M059J (cell line): Measurements from ENCODE around the gene RAB4A. TPM values are rescaled to one million over a fixed set of nuclear protein-coding genes. Genes with fewer than 3 reads are reported as not detected.

Experiments
- DNase-seq: peaks from one replicate; pipeline ENCODE4 v3.0.0-alpha.2; 2012; ENCODE audit warnings: low read depth
- total RNA-seq: library from RNA; depleted of rRNA; stranded (reverse); fragments of >200 nt; shearing (Covaris generic); gene quantifications from 2 replicates; pipeline ENCODE4 v1.2.3, GENCODE V29; 2014; rRNA removed

RAB4A gene
- total RNA-seq, 1 experiment from 2014 or later = 18.5 TPM

- DNase-seq = peak; percentile 25
Observed at GRCh38 chr1:229334716-229335115, 63.8 kb downstream of the RAB4A start.

- DNase-seq = no peak
Observed at GRCh38 chr1:229336345-229336744, 65.4 kb downstream of the RAB4A start.

- DNase-seq = no peak
Observed at GRCh38 chr1:229339086-229339485, 68.2 kb downstream of the RAB4A start.

- peak; percentile 11 for DNase-seq
Observed at GRCh38 chr1:229339520-229339919, 68.6 kb downstream of the RAB4A start.

- DNase-seq = no peak
Observed at GRCh38 chr1:229340496-229340895, 69.6 kb downstream of the RAB4A start.

GRCh38 chr1:229341774-229342655 lies 71.1 kb downstream of the RAB4A start:
- DNase-seq = peak; percentile 68

GRCh38 chr1:229342656-229343569 lies 72.0 kb downstream of the RAB4A start, which contains the start of gene CCSAP:
CCSAP (minus strand) TSS chr1:229343047; CDS start chr1:229342465, 582 bp downstream.
- DNase-seq = peak; percentile 50

GRCh38 chr1:229344139-229344538 lies 73.2 kb downstream of the RAB4A start:
- no peak for DNase-seq

GRCh38 chr1:229344937-229345684 lies 74.2 kb downstream of the RAB4A start:
- DNase-seq = peak; percentile 9

- DNase-seq = no peak
Observed at GRCh38 chr1:229347528-229347927, 76.6 kb downstream of the RAB4A start.

GRCh38 chr1:229349463-229350385 lies 78.8 kb downstream of the RAB4A start:
- DNase-seq = peak; percentile 14

GRCh38 chr1:229352975-229353374 lies 82.1 kb downstream of the RAB4A start:
- no peak for DNase-seq

GRCh38 chr1:229354226-229354625 lies 83.3 kb downstream of the RAB4A start:
- DNase-seq = no peak

Other genes starting within 250 kb of the RAB4A start
- gene CCSAP, start 71.9 kb downstream of the RAB4A start, total RNA-seq = 9.7 and 15.9 TPM in 2 replicates
- gene ACTA1, start 163.0 kb downstream of the RAB4A start, total RNA-seq = not detected in 2 replicates
- 61.4 and 63.3 TPM in 2 replicates for gene NUP133, start 237.2 kb downstream of the RAB4A start, total RNA-seq